Measurements from ENCODE around the gene OPCML.

The OPCML gene

GRCh38 chr11:132971351-132971750 is 561.0 kb downstream of the OPCML start:
- FAIRE-seq = no peak

- no peak for FAIRE-seq
Observed at GRCh38 chr11:132969892-132970291, 562.4 kb downstream of the OPCML start.

GRCh38 chr11:132962041-132962440 is 570.3 kb downstream of the OPCML start:
- no peak for FAIRE-seq

GRCh38 chr11:132961453-132961852 is 570.8 kb downstream of the OPCML start:
- FAIRE-seq = no peak

- no peak for FAIRE-seq
Observed at GRCh38 chr11:132960273-132961078, 571.8 kb downstream of the OPCML start.

- FAIRE-seq = no peak
Observed at GRCh38 chr11:132959693-132960092, 572.6 kb downstream of the OPCML start.

GRCh38 chr11:132957881-132958280 is 574.4 kb downstream of the OPCML start:
- FAIRE-seq = no peak

GRCh38 chr11:132948252-132948651 is 584.0 kb downstream of the OPCML start:
- no peak for FAIRE-seq

GRCh38 chr11:132944569-132944944 is 587.7 kb downstream of the OPCML start:
- no peak for FAIRE-seq

GRCh38 chr11:132943706-132944568 is 588.4 kb downstream of the OPCML start:
- no peak for FAIRE-seq

GRCh38 chr11:132943357-132943705 is 589.0 kb downstream of the OPCML start:
- FAIRE-seq = no peak

GRCh38 chr11:132942611-132943356 is 589.5 kb downstream of the OPCML start:
- no peak for FAIRE-seq

- no peak for FAIRE-seq
Observed at GRCh38 chr11:132941761-132942160, 590.5 kb downstream of the OPCML start.

GRCh38 chr11:132941024-132941646 is 591.2 kb downstream of the OPCML start:
- peak; percentile 97 for FAIRE-seq

GRCh38 chr11:132937016-132937415 is 595.3 kb downstream of the OPCML start:
- no peak for FAIRE-seq

GRCh38 chr11:132935383-132935782 is 596.9 kb downstream of the OPCML start:
- FAIRE-seq = no peak

- no peak for FAIRE-seq
Observed at GRCh38 chr11:132933703-132934102, 598.6 kb downstream of the OPCML start.

GRCh38 chr11:132925825-132926469 is 606.4 kb downstream of the OPCML start:
- FAIRE-seq = no peak

- FAIRE-seq = no peak
Observed at GRCh38 chr11:132921597-132921996, 610.7 kb downstream of the OPCML start.

- no peak for FAIRE-seq
Observed at GRCh38 chr11:132920451-132921096, 611.7 kb downstream of the OPCML start.

GRCh38 chr11:132914600-132914999 is 617.7 kb downstream of the OPCML start:
- FAIRE-seq = no peak

GRCh38 chr11:132913886-132914285 is 618.4 kb downstream of the OPCML start:
- no peak for FAIRE-seq
